Hematopoietic multipotent progenitor cell treated with erythropoietin and hydrocortisone succinate and interleukin-3 and kit ligand, for 15 days (in vitro differentiated cells): ENCODE measurements around the gene CFAP43.
"Not testable (repeated sequence)": the region's sequence is repeated elsewhere in the genome, so short reads cannot be mapped to it uniquely, and the experiment has no call there.

Experiments used
- DNase-seq: peaks from one replicate; pipeline ENCODE4 v3.0.0-alpha.2; 2015; ENCODE audit warnings: low spot score

CFAP43 gene

GRCh38 chr10:104218751-104219150 lies 13.4 kb downstream of the CFAP43 start:
- DNase-seq: no peak

- DNase-seq: no peak
Observed at GRCh38 chr10:104216631-104217030, 15.5 kb downstream of the CFAP43 start.

- peak; percentile 36 for DNase-seq
Observed at GRCh38 chr10:104209575-104210198, 22.5 kb downstream of the CFAP43 start.

- DNase-seq: no peak
Observed at GRCh38 chr10:104208730-104209129, 23.4 kb downstream of the CFAP43 start.

- DNase-seq: no peak
Observed at GRCh38 chr10:104202231-104202630, 29.9 kb downstream of the CFAP43 start.

GRCh38 chr10:104201636-104202035 lies 30.5 kb downstream of the CFAP43 start:
- no peak for DNase-seq

GRCh38 chr10:104199567-104199966 lies 32.6 kb downstream of the CFAP43 start:
- no peak for DNase-seq

- DNase-seq: no peak
Observed at GRCh38 chr10:104197364-104197763, 34.8 kb downstream of the CFAP43 start.

- DNase-seq: no peak
Observed at GRCh38 chr10:104195706-104196105, 36.5 kb downstream of the CFAP43 start.

GRCh38 chr10:104193787-104194186 lies 38.4 kb downstream of the CFAP43 start:
- no peak for DNase-seq

- no peak for DNase-seq
Observed at GRCh38 chr10:104190695-104191094, 41.5 kb downstream of the CFAP43 start.

GRCh38 chr10:104183682-104184081 lies 48.5 kb downstream of the CFAP43 start:
- DNase-seq: no peak

GRCh38 chr10:104174136-104174535 lies 58.0 kb downstream of the CFAP43 start:
- not testable (repeated sequence) for DNase-seq

- DNase-seq: no peak
Observed at GRCh38 chr10:104170610-104171254, 61.4 kb downstream of the CFAP43 start.

GRCh38 chr10:104155591-104155990 lies 76.6 kb downstream of the CFAP43 start:
- DNase-seq: no peak

GRCh38 chr10:104151737-104152136 lies 80.4 kb downstream of the CFAP43 start:
- no peak for DNase-seq

GRCh38 chr10:104150139-104150538 lies 82.0 kb downstream of the CFAP43 start:
- DNase-seq: no peak

- DNase-seq: no peak
Observed at GRCh38 chr10:104146882-104147281, 85.3 kb downstream of the CFAP43 start.

GRCh38 chr10:104144931-104145330 lies 87.2 kb downstream of the CFAP43 start:
- no peak for DNase-seq

GRCh38 chr10:104143829-104144228 lies 88.3 kb downstream of the CFAP43 start:
- no peak for DNase-seq

- no peak for DNase-seq
Observed at GRCh38 chr10:104142081-104142480, 90.1 kb downstream of the CFAP43 start.

GRCh38 chr10:104139221-104139620 lies 92.9 kb downstream of the CFAP43 start:
- no peak for DNase-seq

- no peak for DNase-seq
Observed at GRCh38 chr10:104138131-104138530, 94.0 kb downstream of the CFAP43 start.

GRCh38 chr10:104130041-104130440 lies 102.1 kb downstream of the CFAP43 start:
- DNase-seq: no peak
